ENCODE results near the gene NLRP10.

NLRP10 gene

GRCh38 chr11:7986768-7987559 lies 21.7 kb upstream of the NLRP10 start, which contains the start of gene EIF3F:
Gene EIF3F (plus strand): TSS chr11:7987337. CDS start chr11:7987353, 16 bp downstream.
- H3K4me3 ChIP-seq (ENCODE audit: low read length) = peak within 1 kb of the TSS; percentile 97
- TF ChIP-seq, protein P1, sequence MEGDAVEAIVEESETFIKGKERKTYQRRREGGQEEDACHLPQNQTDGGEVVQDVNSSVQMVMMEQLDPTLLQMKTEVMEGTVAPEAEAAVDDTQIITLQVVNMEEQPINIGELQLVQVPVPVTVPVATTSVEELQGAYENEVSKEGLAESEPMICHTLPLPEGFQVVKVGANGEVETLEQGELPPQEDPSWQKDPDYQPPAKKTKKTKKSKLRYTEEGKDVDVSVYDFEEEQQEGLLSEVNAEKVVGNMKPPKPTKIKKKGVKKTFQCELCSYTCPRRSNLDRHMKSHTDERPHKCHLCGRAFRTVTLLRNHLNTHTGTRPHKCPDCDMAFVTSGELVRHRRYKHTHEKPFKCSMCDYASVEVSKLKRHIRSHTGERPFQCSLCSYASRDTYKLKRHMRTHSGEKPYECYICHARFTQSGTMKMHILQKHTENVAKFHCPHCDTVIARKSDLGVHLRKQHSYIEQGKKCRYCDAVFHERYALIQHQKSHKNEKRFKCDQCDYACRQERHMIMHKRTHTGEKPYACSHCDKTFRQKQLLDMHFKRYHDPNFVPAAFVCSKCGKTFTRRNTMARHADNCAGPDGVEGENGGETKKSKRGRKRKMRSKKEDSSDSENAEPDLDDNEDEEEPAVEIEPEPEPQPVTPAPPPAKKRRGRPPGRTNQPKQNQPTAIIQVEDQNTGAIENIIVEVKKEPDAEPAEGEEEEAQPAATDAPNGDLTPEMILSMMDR (IDR thresholded peaks at IDR 0.05; ENCODE audit: insufficient read depth, low read depth, low read length, missing control alignments) = peak; percentile 87
- peak; percentile 100 for DNase-seq (ENCODE audit: low read depth)

GRCh38 chr11:7983832-7984590 lies 18.8 kb upstream of the NLRP10 start:
- no peak overlapping the region for H3K4me3 ChIP-seq (ENCODE audit: low read length)
- TF ChIP-seq, protein P1 (IDR thresholded peaks at IDR 0.05; ENCODE audit: insufficient read depth, low read depth, low read length, missing control alignments) = no peak
- DNase-seq (ENCODE audit: low read depth) = no peak

DNA sequence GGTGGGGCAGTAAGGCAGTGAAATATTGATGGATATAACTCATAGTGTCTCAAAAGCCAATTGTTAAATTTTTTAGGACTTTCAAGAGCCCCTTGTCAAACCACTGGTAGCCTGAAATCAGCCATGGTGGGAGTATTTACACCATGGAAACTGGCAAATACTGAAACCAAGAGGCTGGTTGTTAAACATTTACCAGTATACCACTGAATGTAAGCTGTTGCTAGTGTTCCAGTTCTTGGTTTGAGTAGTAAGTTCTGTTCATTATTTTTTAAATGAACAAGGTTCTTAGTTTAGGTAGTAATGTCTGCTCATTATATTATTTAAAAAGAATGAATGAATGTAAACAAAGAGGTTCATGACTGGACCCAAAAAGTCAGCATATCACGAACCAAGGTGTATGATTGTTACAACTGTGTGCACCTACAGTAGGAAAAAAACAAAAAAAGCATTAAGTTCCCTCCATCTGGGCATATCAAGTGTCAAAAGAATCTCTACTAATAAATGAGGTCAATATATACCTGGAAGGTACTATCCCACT lies 17.4 kb upstream of the NLRP10 start:
- H3K4me3 ChIP-seq (ENCODE audit: low read length) = no peak overlapping the region
- TF ChIP-seq, protein P1 (IDR thresholded peaks at IDR 0.05; ENCODE audit: insufficient read depth, low read depth, low read length, missing control alignments) = no peak
- DNase-seq (ENCODE audit: low read depth) = no peak

GRCh38 chr11:7981619-7982157 lies 16.4 kb upstream of the NLRP10 start:
- TF ChIP-seq, protein P1 (IDR thresholded peaks at IDR 0.05; ENCODE audit: insufficient read depth, low read depth, low read length, missing control alignments) = no peak
- no peak for DNase-seq (ENCODE audit: low read depth)

GRCh38 chr11:7977232-7977917 lies 12.1 kb upstream of the NLRP10 start:
- peak; percentile 73 for DNase-seq (ENCODE audit: low read depth)
- no peak overlapping the region for H3K4me3 ChIP-seq (ENCODE audit: low read length)
- TF ChIP-seq, protein P1 (IDR thresholded peaks at IDR 0.05; ENCODE audit: insufficient read depth, low read depth, low read length, missing control alignments) = no peak

More at GRCh38 chr11:7981619-7982157, 16.4 kb upstream of the NLRP10 start:
- no peak overlapping the region for H3K4me3 ChIP-seq (ENCODE audit: low read length)

- DNase-seq (ENCODE audit: low read depth) = no peak
- no peak overlapping the region for H3K4me3 ChIP-seq (ENCODE audit: low read length)
- TF ChIP-seq, protein P1 (IDR thresholded peaks at IDR 0.05; ENCODE audit: insufficient read depth, low read depth, low read length, missing control alignments) = no peak
Observed at GRCh38 chr11:7974668-7975067, 9.4 kb upstream of the NLRP10 start.

Measured in epithelial cell of esophagus (primary cell).